Stimulated activated naive CD8-positive, alpha-beta T cell treated with anti-CD3 and anti-CD28 coated beads, Interleukin-15, amount 100 ng/mL, for 72 hours (primary cell): ENCODE data around the gene ANKRD31.
"Not testable (repeated sequence)": the region's sequence is repeated elsewhere in the genome, so short reads cannot be mapped to it uniquely, and the experiment has no call there.

Experiments used
- ATAC-seq: fragments of 150-1000 bp; cut with Tn5 transposase; 2 replicates; pipeline ENCODE4 v1.10.0; 2021; ENCODE audit warnings: mild to moderate bottlenecking, moderate library complexity
- DNase-seq, 2 donors: peaks; one replicate each; pipeline ENCODE4 v3.0.0; 2021 to 2022
- H3K27ac Mint-ChIP-seq, 2 donors: one replicate each; pipeline ENCODE4 v1.8.0; 2022; ENCODE audit warnings: mild to moderate bottlenecking in 2 of 2, mixed read lengths in 2 of 2, moderate library complexity in 2 of 2
- H3K27me3 Mint-ChIP-seq: one replicate; pipeline ENCODE4 v1.8.0; 2022; ENCODE audit warnings: mixed read lengths
- H3K4me1 Mint-ChIP-seq: one replicate; pipeline ENCODE4 v1.8.0; 2022; ENCODE audit warnings: mild to moderate bottlenecking, mixed read lengths
- H3K4me3 Mint-ChIP-seq, 2 donors: one replicate each; pipeline ENCODE4 v1.8.0; 2022; ENCODE audit warnings: mild to moderate bottlenecking in 2 of 2, mixed read lengths in 2 of 2, moderate library complexity in 1 of 2
- H3K9me3 Mint-ChIP-seq, 2 donors: one replicate each; pipeline ENCODE4 v1.8.0; 2022; ENCODE audit warnings: mixed read lengths in 2 of 2

ANKRD31 gene

DNA sequence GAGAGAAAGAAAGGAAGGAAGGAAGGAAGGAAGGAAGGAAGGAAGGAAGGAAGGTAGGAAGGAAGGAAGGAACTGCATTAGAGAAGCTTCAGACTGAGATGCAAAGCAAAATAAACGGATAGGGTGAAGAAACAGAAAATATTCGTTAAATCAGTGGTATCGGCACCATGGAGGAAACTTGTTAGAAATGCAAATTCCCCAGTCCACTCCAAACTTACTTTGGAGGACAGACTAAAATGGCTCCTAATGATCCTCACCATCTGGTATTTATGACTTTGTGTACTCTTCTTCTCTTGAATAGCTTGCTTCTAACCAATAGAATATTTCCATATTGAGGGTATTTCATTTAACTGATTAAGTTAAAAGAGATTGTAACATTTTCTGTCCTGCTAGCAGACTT, 96.4 kb downstream of the ANKRD31 start:
- Mint-ChIP-seq H3K9me3 (peaks cover 0 to 7% of the 10 kb centered on the region in 2 donors), H3K27me3 (no peaks in the 10 kb centered on the region), H3K27ac (no peak overlapping the region)

DNA sequence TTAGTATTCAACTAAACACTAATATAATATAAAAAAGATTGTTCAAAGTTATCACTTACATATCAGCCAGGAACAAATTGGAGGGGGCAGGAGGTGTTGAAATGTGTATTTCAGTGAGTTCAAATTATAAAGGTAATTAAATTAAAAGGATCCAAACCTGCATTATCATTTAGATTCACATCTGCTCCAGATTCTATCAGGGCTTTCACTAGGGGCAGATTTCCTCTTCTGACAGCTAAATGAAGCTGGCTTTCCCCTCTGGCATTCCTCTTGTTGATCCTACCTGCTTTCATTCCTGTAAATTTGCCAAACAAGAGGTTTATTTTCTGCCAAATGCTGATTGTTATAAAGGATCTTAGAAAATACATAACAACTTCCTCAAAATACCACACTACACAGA, 98.0 kb downstream of the ANKRD31 start:
- no peak for ATAC-seq
- Mint-ChIP-seq H3K27ac (no peak overlapping the region), H3K4me3 (no peak overlapping the region), H3K27me3 (no peaks in the 10 kb centered on the region), H3K9me3 (peaks cover 6 to 8% of the 10 kb centered on the region in 2 donors), H3K4me1 (peaks cover 12% of the 10 kb centered on the region)
- DNase-seq = no peak

More for the DNA sequence above, 96.4 kb downstream of the ANKRD31 start:
- Mint-ChIP-seq H3K4me1 (peaks cover 12% of the 10 kb centered on the region), H3K4me3 (no peak overlapping the region)
- DNase-seq (no peak), ATAC-seq (no peak)

DNA sequence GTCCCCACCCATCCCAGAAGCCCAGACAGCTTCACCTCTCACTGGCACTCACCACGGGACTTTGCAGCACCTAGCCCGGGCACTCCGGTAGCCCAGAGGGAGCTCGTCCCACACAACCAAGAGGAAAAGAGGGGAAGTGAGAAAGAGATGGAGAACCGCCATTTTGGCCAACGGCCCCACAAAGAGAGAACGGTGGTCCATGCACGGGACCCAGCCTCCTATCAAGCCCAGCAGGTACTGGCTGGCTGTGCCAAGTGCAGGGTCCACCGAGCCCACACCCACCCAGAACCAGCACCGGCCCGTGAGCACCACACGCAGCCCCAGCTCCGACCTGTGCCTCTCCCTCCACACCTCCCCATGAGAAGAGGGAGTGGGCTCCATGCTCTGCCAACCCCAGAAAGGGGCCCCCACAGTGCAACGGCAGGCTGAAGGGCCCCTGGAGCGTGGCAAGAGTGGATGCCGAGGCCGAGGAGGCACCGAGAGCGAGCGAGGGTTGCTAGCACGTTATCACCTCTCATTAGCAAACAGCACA, 105.8 kb downstream of the ANKRD31 start:
- no peak for DNase-seq
- Mint-ChIP-seq H3K9me3 (peaks cover 10 to 20% of the 10 kb centered on the region in 2 donors), H3K27ac (no peak overlapping the region), H3K27me3 (no peaks in the 10 kb centered on the region), H3K4me3 (no peak overlapping the region), H3K4me1 (no peaks in the 10 kb centered on the region)
- ATAC-seq = no peak

DNA sequence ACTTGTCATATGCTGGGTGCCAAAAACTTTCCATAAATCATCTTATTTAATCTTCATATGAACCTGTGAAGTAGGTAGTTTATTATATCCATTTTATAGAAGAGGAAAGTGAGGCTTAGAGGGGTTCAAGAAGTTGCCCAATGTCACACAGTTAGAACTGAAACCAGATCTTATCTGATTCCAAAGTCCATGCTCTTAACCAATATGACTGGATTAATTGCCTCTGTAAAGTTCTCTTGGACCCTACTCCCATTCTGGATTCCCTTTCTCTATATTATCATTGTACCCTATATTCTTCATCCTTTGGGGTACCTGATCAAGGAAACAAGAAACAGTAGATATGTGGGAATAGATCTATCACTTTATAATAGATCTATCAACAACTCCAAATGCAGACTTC, 119.8 kb downstream of the ANKRD31 start:
- no peak for DNase-seq
- no peak for ATAC-seq
- Mint-ChIP-seq H3K4me1 (no peaks in the 10 kb centered on the region), H3K27ac (no peak overlapping the region), H3K27me3 (no peaks in the 10 kb centered on the region), H3K4me3 (no peak overlapping the region), H3K9me3 (peaks cover 0 to 4% of the 10 kb centered on the region in 2 donors)

DNA sequence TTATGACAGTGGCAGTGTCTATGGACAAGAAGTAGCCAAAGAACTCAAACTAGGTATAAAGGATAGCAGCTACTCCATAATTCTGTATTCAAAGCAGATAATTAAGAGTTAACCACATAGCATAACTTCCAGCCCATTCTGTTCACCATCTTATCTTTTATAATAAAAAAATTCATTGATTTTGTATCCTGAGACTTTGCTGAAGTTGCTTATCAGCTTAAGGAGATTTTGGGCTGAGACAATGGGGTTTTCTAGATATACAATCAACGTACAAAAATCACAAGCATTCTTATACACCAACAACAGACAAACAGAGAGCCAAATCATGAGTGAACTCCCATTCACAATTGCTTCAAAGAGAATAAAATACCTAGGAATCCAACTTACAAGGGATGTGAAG, 122.4 kb downstream of the ANKRD31 start:
- not testable (repeated sequence) for H3K4me1 Mint-ChIP-seq, H3K4me3 Mint-ChIP-seq, ATAC-seq, DNase-seq, H3K27me3 Mint-ChIP-seq, H3K27ac Mint-ChIP-seq, H3K9me3 Mint-ChIP-seq

DNA sequence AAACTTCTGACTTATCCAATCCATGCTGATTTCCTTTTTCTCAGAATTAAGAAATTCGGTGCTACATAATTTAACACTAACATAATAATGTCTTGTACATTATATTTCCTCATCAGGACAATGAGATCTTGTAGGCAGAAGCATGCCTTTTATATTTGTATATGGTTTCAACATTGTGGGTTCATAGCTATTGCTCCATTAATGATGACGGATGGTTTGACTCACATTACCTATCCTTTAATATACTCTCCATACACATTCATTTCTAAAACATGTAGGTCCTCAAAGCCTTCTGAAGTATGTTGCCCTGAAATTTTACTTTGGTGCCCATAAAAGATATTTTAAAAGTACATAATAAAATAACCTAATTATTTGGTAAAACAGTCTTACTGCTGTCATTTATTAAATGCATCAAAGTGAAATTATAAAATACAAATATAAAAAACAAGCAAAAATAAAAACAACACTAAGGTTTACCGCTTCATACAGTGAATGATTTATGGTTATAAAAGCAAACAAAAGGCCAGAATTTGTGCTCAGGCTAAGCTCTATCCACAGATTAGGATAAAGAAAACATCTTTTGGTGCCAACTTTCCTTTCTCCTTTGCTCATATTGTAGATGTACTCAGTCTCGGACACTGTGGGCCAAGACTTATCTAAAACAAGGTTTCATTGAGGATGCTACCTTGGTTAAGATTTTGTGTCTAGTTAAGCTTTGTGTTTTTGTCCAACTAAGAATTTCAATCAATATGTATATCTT, 123.1 kb downstream of the ANKRD31 start:
- peaks cover 12% of the 10 kb centered on the region for H3K4me1 Mint-ChIP-seq
- H3K9me3 Mint-ChIP-seq = no peaks in the 10 kb centered on the region
- no peaks in the 10 kb centered on the region for H3K27me3 Mint-ChIP-seq
- ATAC-seq (no peak), DNase-seq (no peak)
- H3K4me3 Mint-ChIP-seq = no peak overlapping the region
- H3K27ac Mint-ChIP-seq = no peak overlapping the region

DNA sequence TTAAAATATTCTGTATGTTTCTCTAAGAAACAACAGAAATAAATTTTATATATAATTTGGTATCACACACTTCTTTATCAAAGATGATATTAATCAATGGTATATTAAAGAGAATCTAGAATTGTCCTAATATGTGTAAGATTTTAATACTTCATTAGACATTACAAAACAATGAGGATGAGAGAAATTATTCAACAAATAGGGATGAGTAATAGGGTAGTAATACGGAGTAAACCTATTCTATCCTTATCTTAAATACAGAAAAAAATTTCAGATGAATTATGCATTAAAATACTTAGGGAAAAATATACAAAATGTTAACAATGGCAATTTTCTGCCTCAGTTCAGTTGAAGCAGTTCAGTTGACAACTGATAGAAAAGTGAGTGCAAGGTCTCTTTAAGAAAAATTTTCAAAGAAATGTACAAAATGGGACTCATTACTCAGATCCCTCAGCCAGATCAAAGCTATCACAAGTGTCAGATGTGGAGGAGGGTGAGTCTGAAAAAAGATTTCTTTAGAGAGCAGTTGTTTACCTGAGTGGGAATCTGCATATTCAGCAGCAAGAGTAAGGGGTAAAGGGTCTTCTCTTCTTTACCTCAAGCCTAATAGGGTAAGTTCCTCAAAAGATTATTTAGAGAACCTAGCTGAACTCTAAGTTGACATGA, 127.6 kb downstream of the ANKRD31 start:
- Mint-ChIP-seq H3K4me3 (no peak overlapping the region), H3K4me1 (peaks cover 17% of the 10 kb centered on the region), H3K27me3 (no peaks in the 10 kb centered on the region), H3K27ac (peak overlapping the region in 1 of 2 donors; percentile 13), H3K9me3 (no peaks in the 10 kb centered on the region)
- ATAC-seq = no peak
- DNase-seq = no peak

DNA sequence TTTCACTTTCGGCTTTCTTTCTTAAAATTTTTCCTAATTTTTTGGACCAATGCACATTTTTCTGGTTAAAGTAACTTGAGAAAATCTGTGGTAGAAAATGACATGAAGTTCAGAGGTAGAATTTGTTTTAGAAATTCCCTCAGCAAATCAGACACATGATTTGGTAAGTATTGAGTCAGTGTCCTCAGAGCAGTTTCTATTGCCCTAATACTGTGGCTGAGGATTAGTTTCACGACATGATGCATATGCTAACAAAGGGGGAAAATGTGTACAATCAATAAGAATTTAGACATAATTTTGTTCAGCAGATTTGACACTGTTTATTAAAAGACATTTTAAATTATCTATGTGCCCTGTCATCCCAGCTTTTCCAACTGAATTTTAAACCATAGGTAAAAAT, 128.2 kb downstream of the ANKRD31 start:
- Mint-ChIP-seq H3K27me3 (no peaks in the 10 kb centered on the region), H3K4me3 (no peak overlapping the region), H3K9me3 (peaks cover 0 to under 1% of the 10 kb centered on the region in 2 donors), H3K4me1 (peaks cover 17% of the 10 kb centered on the region), H3K27ac (no peak overlapping the region)
- DNase-seq (no peak), ATAC-seq (peak; percentile 56)

DNA sequence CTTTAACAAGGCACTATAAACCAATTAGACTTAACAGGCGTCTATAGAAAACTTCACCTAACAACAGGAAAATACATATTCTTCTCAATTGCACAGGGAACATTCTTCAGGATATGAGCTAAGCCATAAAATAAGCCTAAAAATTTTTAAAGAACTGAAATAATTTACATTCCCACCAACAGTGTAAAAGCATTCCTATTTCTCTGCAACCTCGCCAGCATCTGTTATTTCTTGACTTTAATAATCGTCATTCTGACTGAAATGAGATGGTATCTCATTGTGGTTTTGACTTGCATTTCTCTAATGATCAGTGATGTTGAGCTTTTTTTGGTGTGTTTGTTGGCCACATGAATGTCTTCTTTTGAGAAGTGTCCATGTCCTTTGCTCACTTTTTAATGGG, 140.7 kb downstream of the ANKRD31 start:
- peaks cover 24% of the 10 kb centered on the region for H3K4me1 Mint-ChIP-seq
- not testable (repeated sequence) for ATAC-seq, H3K27me3 Mint-ChIP-seq, H3K27ac Mint-ChIP-seq, DNase-seq
- H3K9me3 Mint-ChIP-seq = peaks cover 7 to 20% of the 10 kb centered on the region in 2 donors
- H3K4me3 Mint-ChIP-seq = peak overlapping the region in 1 of 2 donors; percentile 6

DNA sequence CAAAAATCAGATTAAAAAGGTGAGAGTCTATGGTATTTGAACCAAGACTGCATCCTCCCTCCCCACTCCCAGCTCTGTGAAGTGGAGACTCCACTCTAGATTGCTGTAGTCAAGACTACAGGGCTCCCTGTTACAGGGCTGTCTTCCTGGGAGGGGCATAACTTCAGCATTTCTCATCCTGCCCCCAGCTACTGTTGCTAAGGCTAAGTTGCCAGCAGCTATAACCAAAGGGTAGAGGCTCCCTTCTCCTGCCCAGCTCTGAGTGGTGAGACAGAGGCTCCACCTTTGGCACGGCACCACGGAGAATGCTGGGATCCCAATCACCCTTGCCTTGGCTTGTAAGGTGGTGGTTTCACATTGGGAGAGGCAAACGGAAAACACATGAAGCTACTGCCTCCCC, 145.1 kb downstream of the ANKRD31 start:
- ATAC-seq = no peak
- no peak for DNase-seq
- Mint-ChIP-seq H3K9me3 (no peaks in the 10 kb centered on the region), H3K27ac (no peak overlapping the region), H3K27me3 (no peaks in the 10 kb centered on the region), H3K4me1 (peaks cover 43% of the 10 kb centered on the region), H3K4me3 (no peak overlapping the region)

DNA sequence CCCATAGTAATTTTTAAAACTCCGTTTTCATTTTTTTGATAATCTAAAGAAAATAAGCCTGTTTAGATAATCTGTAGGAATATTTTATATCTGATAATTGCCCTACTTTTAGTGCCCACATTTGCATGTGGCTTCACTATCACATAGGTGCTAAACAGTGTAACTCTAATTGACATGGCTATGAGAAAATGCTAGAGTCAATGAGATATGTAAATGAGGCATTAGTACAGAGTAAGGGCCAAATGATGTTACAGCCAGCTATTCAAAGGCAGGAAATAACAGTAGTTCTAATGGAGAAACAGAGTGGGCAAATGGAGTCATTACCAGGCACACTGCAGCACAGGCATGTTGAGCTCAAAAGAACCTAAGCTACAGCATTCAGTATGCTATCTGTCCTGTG, 147.0 kb downstream of the ANKRD31 start:
- Mint-ChIP-seq H3K4me1 (peaks cover 25% of the 10 kb centered on the region), H3K9me3 (no peaks in the 10 kb centered on the region), H3K4me3 (no peak overlapping the region), H3K27ac (peak overlapping the region in 1 of 2 donors; percentile 35), H3K27me3 (no peaks in the 10 kb centered on the region)
- no peak for DNase-seq
- ATAC-seq = peak; percentile 64

DNA sequence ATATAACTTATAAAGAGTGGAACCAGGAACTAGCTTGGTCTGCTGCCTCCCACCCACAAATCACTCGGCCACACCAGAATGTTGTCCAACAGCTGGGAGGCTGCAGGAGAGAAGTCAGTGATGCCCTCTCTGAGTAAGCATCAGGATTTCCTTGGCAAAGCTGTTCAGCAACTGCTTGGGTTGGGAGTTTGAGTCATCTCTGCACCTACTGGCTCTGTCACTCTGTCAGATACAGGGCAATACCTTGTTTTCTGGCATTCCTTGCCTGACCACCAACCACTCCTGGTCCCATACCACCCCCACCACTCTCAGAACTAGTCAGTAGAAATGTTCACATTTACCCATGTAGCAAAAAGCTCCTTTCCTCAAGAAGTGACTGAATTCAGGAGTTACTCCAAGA, 147.5 kb downstream of the ANKRD31 start:
- H3K4me3 Mint-ChIP-seq = no peak overlapping the region
- ATAC-seq (peak; percentile 97), DNase-seq (peak; percentile 14 to 53)
- H3K9me3 Mint-ChIP-seq = no peaks in the 10 kb centered on the region
- peaks cover 20% of the 10 kb centered on the region for H3K4me1 Mint-ChIP-seq
- H3K27me3 Mint-ChIP-seq = no peaks in the 10 kb centered on the region
- peak overlapping the region in 1 of 2 donors; percentile 17 for H3K27ac Mint-ChIP-seq

DNA sequence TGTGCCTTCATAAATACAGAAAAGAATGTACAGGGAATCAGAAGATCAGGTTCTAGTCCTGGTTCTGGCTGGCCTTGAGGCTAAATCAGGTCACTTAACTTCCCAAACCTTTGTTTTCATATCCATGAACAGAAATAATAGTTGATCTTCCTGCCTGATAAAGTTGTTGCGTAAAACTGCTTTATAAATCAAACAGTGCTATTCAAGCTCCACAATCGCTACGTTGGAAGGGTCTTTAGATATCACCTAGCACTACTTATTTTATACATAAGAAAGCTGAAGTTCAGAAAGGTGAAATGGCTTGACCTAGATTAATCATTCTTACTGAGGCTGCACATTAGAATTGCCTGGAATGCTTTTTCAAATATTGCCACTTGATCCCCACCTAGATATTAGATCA, 148.0 kb downstream of the ANKRD31 start:
- DNase-seq (no peak), ATAC-seq (no peak)
- H3K4me1 Mint-ChIP-seq = peaks cover 20% of the 10 kb centered on the region
- H3K9me3 Mint-ChIP-seq = no peaks in the 10 kb centered on the region
- no peak overlapping the region for H3K27ac Mint-ChIP-seq
- no peaks in the 10 kb centered on the region for H3K27me3 Mint-ChIP-seq
- no peak overlapping the region for H3K4me3 Mint-ChIP-seq

DNA sequence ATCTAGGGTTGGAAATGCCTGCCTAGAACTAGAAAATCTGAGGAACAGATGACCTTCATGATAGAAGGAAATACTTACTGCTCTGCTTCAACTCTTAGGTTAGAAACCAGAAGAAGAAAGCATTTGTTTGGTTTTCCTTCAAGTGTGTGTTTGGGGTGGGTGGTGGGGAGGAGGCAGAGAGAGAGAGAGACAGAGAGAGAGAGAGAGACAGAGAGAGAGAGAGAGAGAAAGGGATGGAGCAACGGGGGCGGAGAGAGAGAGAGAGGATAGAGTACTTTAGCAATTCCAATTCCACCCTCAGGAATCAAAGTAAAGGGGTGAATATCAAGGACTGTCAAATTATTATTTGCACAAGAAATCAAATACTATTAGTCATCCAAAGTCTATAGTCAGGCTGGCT, 155.2 kb downstream of the ANKRD31 start:
- no peak overlapping the region for H3K4me3 Mint-ChIP-seq
- ATAC-seq = no peak
- no peaks in the 10 kb centered on the region for H3K27me3 Mint-ChIP-seq
- H3K4me1 Mint-ChIP-seq = peaks cover 6% of the 10 kb centered on the region
- DNase-seq = no peak
- H3K9me3 Mint-ChIP-seq = no peaks in the 10 kb centered on the region
- no peak overlapping the region for H3K27ac Mint-ChIP-seq

DNA sequence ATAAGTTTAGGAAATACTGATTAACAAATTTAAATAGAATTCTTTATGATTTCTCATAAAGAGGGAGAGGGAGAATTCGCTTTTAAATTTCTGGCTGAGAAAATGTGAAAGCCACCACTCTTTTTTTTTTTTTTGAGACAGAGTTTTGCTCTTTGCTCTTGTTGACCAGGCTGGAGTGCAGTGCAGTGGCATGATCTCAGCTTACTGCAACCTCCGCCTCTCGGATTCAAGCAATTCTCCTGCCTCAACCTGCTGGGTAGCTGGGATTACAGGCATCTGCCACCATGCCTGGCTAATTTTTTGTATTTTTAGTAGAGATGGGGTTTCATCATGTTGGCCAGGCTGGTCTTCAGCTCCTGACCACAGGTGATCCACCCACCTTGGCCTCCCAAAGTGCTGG, 157.3 kb downstream of the ANKRD31 start:
- not testable (repeated sequence) for H3K27me3 Mint-ChIP-seq, H3K9me3 Mint-ChIP-seq, H3K27ac Mint-ChIP-seq, H3K4me3 Mint-ChIP-seq, DNase-seq, ATAC-seq
- peaks cover 13% of the 10 kb centered on the region for H3K4me1 Mint-ChIP-seq

DNA sequence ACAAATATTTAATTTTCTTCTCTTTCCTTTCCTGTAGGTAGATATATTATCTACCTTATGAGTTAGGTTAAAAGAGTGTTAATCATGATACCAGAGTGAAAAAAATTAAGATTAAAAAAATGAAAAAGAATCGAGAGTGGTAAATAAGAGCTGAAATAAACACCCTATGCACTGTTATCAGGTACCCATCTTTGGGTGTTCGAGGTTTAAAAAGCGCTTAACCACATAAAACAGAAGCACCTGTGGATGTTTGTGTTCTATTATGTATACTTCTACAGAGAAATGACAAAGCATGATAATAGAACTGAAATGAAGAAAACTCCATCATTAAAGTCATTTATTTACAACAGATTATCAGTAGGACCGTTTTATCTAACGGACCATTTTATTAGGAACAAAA, 158.7 kb downstream of the ANKRD31 start:
- H3K9me3 Mint-ChIP-seq = no peaks in the 10 kb centered on the region
- DNase-seq (no peak), ATAC-seq (no peak)
- no peak overlapping the region for H3K4me3 Mint-ChIP-seq
- no peaks in the 10 kb centered on the region for H3K27me3 Mint-ChIP-seq
- H3K27ac Mint-ChIP-seq = no peak overlapping the region
- H3K4me1 Mint-ChIP-seq = peaks cover 13% of the 10 kb centered on the region
